ENCODE results near the gene CPNE6. TPM values are rescaled to one million over a fixed set of nuclear protein-coding genes. Genes with fewer than 3 reads are reported as not detected.

Gene CPNE6
- total and polyA plus RNA-seq, 2 of the 13 experiments (the other 11 are each of a cell fraction or from before 2014, with no cell fraction given): not detected

- TF ChIP-seq MZF1 (CRISPR knock-in tag; IDR thresholded peaks at IDR 0.05; ENCODE audit: borderline replicate concordance) (no peak), MEIS1 (CRISPR knock-in tag; IDR thresholded peaks at IDR 0.05; ENCODE audit: borderline replicate concordance) (peak; percentile 49; the same call in 1 of the 2 replicates), ARNTL (CRISPR knock-in tag; IDR thresholded peaks at IDR 0.05) (0 out of 2 replicates have a peak, but pooled peaks have one; percentile 56), TBL1XR1 (IDR thresholded peaks at IDR 0.05; ENCODE audit: borderline replicate concordance, low read length, partially characterized antibody) (no peak), ZBTB33 (CRISPR knock-in tag; IDR thresholded peaks at IDR 0.05) (peak; percentile 79), TFAP4 (IDR thresholded peaks at IDR 0.05; ENCODE audit: borderline replicate concordance, low read depth) (peak; percentile 88; the same call in 1 of the 2 replicates), POGZ (CRISPR knock-in tag; IDR thresholded peaks at IDR 0.05) (peak; percentile 96), ZBTB34 (CRISPR knock-in tag; IDR thresholded peaks at IDR 0.05) (peak; percentile 90), SALL1 (CRISPR knock-in tag; IDR thresholded peaks at IDR 0.05) (peak; percentile 82), EED (CRISPR knock-in tag; IDR thresholded peaks at IDR 0.05) (peak; percentile 93), ELF1 (CRISPR knock-in tag; IDR thresholded peaks at IDR 0.05) (peak; percentile 65), HMGA1 (CRISPR knock-in tag; conservative IDR thresholded peaks at IDR 0.05) (no peak), ZNF576 (CRISPR knock-in tag; IDR thresholded peaks at IDR 0.05) (peak; percentile 28), ZNF367 (CRISPR knock-in tag; IDR thresholded peaks at IDR 0.05; ENCODE audit: borderline replicate concordance) (no peak), ZBTB39 (CRISPR knock-in tag; IDR thresholded peaks at IDR 0.05) (0 out of 2 replicates have a peak, but pooled peaks have one; percentile 49)
- TF ChIP-seq, protein P1, sequence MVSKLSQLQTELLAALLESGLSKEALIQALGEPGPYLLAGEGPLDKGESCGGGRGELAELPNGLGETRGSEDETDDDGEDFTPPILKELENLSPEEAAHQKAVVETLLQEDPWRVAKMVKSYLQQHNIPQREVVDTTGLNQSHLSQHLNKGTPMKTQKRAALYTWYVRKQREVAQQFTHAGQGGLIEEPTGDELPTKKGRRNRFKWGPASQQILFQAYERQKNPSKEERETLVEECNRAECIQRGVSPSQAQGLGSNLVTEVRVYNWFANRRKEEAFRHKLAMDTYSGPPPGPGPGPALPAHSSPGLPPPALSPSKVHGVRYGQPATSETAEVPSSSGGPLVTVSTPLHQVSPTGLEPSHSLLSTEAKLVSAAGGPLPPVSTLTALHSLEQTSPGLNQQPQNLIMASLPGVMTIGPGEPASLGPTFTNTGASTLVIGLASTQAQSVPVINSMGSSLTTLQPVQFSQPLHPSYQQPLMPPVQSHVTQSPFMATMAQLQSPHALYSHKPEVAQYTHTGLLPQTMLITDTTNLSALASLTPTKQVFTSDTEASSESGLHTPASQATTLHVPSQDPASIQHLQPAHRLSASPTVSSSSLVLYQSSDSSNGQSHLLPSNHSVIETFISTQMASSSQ (IDR thresholded peaks at IDR 0.05; ENCODE audit: low read depth): no peak
- TF ChIP-seq, protein P1 (CRISPR knock-in tag; IDR thresholded peaks at IDR 0.05; ENCODE audit: borderline replicate concordance): peak; percentile 79
Measured at GRCh38 chr14:24036169-24036962, 35.0 kb upstream of the CPNE6 start (continued).

Measured in HepG2 (cell line).